ELR (cell line): ENCODE measurements around the gene STARD3.
A peak's percentile ranks its signal among the peaks of the same experiment; 100 is the strongest.

Experiments
- DNase-seq: peaks from one replicate; pipeline ENCODE4 v3.0.0-alpha.2; 2015; ENCODE audit warnings: low read depth

STARD3 gene

GRCh38 chr17:39639043-39639442 is 2.1 kb downstream of the STARD3 start:
- DNase-seq = no peak

DNA sequence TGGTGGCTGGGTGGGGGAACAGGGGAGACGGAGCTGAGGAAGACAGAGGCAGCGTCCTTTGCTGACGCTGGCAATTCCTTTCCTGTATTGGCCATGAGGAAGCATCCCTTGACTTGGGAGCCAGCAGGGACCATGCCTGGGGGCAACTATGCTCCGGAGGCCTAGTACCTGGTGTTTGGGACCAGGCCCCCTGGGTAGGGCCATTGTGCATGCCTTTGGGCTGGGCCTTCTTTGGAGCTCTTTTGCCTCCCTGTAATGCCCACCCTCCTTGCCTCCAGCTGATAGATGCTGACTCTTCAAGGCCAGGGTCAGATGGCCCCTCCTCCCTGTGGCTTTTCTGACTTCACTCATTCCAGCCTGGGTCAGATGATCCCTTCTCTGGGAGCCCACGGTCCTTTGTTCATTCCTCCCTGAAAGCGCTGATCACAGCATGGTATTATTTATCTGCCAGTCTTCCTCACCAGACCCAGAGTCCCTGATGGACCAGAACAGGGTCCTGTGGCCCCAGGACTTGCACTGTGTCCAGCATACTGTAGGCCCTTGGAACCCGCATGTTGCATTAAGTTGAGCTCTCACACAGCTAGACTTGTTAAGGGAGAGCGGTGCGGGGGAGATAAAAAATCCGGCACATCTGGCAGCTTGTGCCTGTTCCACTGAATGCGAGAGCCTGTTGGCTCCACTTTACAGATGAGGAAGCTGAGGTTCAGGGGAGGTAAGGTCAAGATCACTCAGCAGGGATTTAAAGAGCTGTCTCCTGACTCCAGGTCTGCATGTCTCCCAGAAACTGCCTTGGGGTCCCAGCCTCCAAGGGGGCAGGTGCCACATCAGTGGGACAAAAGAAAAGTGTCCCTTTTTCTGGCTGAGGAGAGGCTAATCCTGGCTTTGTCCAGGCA is 2.9 kb downstream of the STARD3 start:
- DNase-seq = no peak

- DNase-seq = no peak
Observed at GRCh38 chr17:39640591-39641031, 3.7 kb downstream of the STARD3 start.

GRCh38 chr17:39641097-39641496 is 4.2 kb downstream of the STARD3 start:
- no peak for DNase-seq

GRCh38 chr17:39641883-39642282 is 4.9 kb downstream of the STARD3 start:
- DNase-seq = no peak

GRCh38 chr17:39642291-39643074 is 5.5 kb downstream of the STARD3 start:
- DNase-seq = no peak

GRCh38 chr17:39643271-39643670 is 6.3 kb downstream of the STARD3 start:
- peak; percentile 67 for DNase-seq

DNA sequence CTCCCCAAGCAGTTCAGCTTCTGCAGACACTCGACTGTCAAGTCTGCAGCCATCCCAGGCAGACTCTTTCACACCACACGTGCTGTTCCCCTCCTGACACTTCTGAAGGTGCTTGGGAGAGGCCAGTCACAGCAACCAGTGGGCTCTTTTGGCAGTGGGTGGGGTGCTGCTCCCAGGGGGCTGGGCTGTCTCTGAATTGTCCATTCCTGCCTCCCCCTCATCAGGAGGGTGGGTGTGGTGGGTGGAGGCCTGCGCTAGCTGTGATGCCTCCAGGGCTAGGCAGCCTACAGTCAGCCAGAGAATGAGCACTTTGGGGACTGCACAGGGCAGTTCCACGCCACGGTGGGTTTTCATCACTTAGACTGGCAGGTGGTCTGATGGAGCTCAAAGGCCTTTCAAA is 10.3 kb downstream of the STARD3 start:
- DNase-seq = no peak

DNA sequence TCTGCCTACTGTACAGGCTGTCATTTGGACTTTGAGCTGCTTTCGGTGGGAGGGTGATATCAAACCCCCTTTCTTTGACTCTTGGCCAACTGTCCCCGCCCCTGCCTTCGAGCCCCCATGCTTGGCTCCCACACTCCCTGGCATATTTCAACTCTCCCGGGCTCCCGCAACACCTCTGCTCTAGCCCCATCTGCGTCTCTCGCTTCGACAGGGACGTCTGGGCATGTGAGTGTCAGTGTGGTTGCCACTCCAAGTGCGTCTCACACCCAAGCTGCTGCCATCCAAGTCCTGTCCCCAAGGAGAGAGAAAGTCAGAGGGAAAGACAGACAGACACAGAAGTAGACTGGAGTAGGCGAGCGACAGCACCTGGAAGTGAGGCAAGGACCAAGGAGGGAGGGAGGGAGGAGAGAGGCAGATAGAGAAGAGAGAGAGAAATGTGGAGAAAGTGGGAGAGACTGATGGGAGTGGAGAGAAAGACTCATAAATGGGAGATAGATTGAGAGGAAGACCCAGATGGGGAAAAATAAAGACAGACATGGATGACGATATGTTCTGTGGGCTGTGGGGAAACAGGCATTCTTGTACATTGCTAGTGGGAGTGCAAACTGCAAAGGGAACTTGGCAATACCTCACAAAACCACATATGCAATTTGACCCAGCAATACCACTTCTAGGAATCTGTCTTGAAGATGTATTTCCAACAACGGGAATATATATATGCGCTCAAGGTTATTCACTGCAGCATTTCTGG is 11.8 kb downstream of the STARD3 start:
- no peak for DNase-seq

GRCh38 chr17:39650121-39650579 is 13.2 kb downstream of the STARD3 start:
- peak; percentile 15 for DNase-seq

- no peak for DNase-seq
Observed at GRCh38 chr17:39651923-39652586, 15.1 kb downstream of the STARD3 start.

GRCh38 chr17:39652587-39653315 is 15.8 kb downstream of the STARD3 start:
- no peak for DNase-seq

GRCh38 chr17:39653316-39653661 is 16.3 kb downstream of the STARD3 start:
- DNase-seq = no peak

DNA sequence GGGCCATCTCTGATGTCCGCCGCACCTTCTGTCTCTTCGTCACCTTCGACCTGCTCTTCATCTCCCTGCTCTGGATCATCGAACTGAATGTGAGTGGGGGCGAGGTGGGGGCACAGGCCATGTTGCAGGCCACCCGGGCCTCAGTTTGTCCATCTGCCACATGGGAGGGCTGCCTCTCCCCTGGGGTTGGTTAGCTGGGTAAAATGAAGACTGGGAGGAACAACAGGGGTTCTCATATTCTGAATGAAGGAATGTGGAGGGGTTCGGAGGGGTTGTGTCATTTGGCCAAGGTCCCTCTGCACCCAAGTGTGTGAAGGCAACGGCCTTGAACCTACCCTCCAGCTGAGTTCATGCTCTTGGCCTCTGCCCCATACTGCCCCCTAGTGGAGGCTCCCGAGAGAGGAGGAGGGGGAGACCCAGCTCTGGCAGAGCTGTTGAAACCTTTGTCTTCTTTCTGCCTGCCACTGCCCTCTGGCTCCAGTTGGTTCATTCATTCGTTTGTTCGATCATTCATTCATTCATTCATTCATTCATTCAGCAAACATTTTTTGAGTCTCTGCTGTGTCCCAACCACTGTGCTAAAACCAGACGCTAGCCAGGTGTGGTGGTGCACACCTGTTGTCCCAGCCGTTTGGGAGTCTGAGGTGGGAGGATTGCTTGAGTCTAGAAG is 16.9 kb downstream of the STARD3 start:
- peak; percentile 67 for DNase-seq

GRCh38 chr17:39655105-39655504 is 18.2 kb downstream of the STARD3 start:
- no peak for DNase-seq

GRCh38 chr17:39658346-39658745 is 21.4 kb downstream of the STARD3 start:
- DNase-seq = no peak

DNA sequence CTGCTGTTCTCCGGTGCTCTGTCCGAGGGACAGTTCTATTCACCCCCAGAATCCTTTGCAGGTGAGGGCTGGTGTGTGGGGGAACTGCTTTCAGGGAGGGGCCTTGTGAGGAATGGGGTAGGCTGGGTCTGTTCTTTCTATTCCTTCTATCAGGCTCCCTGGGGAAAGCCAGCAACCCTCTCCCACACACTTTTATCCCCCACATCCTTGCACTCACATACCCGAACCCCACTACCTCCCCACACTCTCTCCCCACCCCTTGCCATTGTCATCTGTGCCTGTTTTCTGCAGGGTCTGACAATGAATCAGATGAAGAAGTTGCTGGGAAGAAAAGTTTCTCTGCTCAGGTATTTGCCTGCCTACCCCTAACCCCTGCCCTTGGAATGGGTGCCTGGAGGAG is 21.8 kb downstream of the STARD3 start:
- DNase-seq = no peak

- DNase-seq = no peak
Observed at GRCh38 chr17:39659279-39660010, 22.5 kb downstream of the STARD3 start.

DNA sequence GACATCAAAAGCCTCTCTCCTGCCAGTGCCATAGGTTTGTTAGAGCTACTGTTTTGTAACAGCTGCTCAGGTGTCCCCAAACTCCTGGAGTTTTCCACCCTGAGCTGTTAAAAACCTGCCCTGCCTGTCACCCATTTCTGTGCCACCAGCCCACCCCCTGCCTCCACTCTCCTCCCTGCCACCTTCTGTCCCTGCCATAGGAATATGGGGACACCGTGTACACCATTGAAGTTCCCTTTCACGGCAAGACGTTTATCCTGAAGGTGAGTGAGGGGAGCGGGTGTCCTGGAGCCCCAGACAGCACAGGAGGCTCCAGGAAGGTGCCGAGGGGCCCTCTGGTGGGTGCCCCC is 23.0 kb downstream of the STARD3 start:
- no peak for DNase-seq
